Gastrocnemius medialis (tissue), 4 donors: ENCODE measurements around the gene FAM8A1. TPM values are rescaled to one million over a fixed set of nuclear protein-coding genes. Genes with fewer than 3 reads are reported as not detected.

ENCODE experiments used
- ATAC-seq, 2 donors: fragments of 150-250 bp; one replicate each; pipeline ENCODE4 v1.9.1; 2016
- DNase-seq, 2 donors: peaks; one replicate each; pipeline ENCODE4 v3.0.0-alpha.2; 2019
- H3K27ac ChIP-seq, 4 donors: fragments of 200-600 bp; sonication (generic); 1 replicate in 1 of 4; 2 replicates in 3 of 4; pipeline ENCODE4 v1.5.1; 2016 to 2018; ENCODE audit warnings: mild to moderate bottlenecking in 2 of 4, moderate library complexity in 1 of 4
- H3K27me3 ChIP-seq, 3 donors: fragments of 200-600 bp; sonication (generic) in 2 of 3; 1 replicate in 1 of 3; 2 replicates in 2 of 3; pipeline versions ENCODE4 v1.5.1 to v1.6.0; 2016 to 2019; ENCODE audit warnings: mild to moderate bottlenecking in 1 of 3, moderate library complexity in 1 of 3
- H3K36me3 ChIP-seq, 2 donors: fragments of 200-600 bp; sonication (generic) in 1 of 2; one replicate each; pipeline ENCODE4 v1.5.1; 2017 to 2018
- H3K4me1 ChIP-seq, 2 donors: fragments of 200-600 bp; sonication (generic) in 1 of 2; one replicate each; pipeline ENCODE4 v1.5.1; 2016 to 2017; ENCODE audit warnings: mild to moderate bottlenecking in 2 of 2
- H3K4me3 ChIP-seq, 4 donors: fragments of 200-600 bp; sonication (generic) in 3 of 4; 1 replicate in 1 of 4; 2 replicates in 3 of 4; pipeline ENCODE4 v1.5.1; 2016 to 2019; ENCODE audit warnings: mild to moderate bottlenecking in 2 of 4
- H3K9me3 ChIP-seq, 3 donors: fragments of 200-600 bp; sonication (generic) in 2 of 3; 1 replicate in 1 of 3; 2 replicates in 2 of 3; pipeline ENCODE4 v1.5.1; 2016 to 2019
- POLR2A ChIP-seq, 2 donors: fragments of 450-650 bp; IDR thresholded peaks; one replicate each; pipeline ENCODE4 v1.6.1; 2017; ENCODE audit warnings: antibody characterized with exemption in 2 of 2, mild to moderate bottlenecking in 2 of 2, moderate library complexity in 2 of 2
- in situ Hi-C, 4 donors: fragments of 200-750 bp; cut with MboI; loops; one replicate each; pipeline versions ENCODE4 v1.15.0 to v1.8.0; 2017; ENCODE audit warnings: low sequenced_read_pairs in 4 of 4
- intact Hi-C: fragments of 100-400 bp; cut with DNase I; formaldehyde crosslinking; loops from one replicate; pipeline ENCODE4 v1.15.1; 2023; ENCODE audit warnings: low total_unique reads
- total RNA-seq, 4 donors: library from RNA; depleted of rRNA; stranded (reverse); fragments of >200 nt; gene quantifications; one replicate each; pipeline versions ENCODE4 v1.1.0 to v1.2.3, GENCODE V29; 2016
- TF ChIP-seq, protein P1 (sequence below), 5 experiments: fragments of 450-650 bp in 3 of 5; fragments of 200-600 bp in 2 of 5; sonication (generic) in 2 of 5; IDR thresholded peaks in 4 of 5; conservative IDR thresholded peaks in 1 of 5; 1 replicate in 4 of 5; 2 replicates in 1 of 5; pipeline ENCODE4 v1.5.1; 2016 to 2019; ENCODE audit warnings: antibody characterized with exemption in 5 of 5, mild to moderate bottlenecking in 3 of 5, moderate library complexity in 3 of 5

The FAM8A1 gene
- total RNA-seq, 4 donors from 2014 or later: 22.7 to 37.3 (median 27.5) TPM

GRCh38 chr6:17615794-17616193, 15.7 kb downstream of the FAM8A1 start:
- no peaks in the 10 kb centered on the region for H3K9me3 ChIP-seq
- no peak overlapping the region for H3K27ac ChIP-seq
- DNase-seq: no peak
- no peak for TF ChIP-seq POLR2A (IDR thresholded peaks at IDR 0.05)
- TF ChIP-seq, protein P1, sequence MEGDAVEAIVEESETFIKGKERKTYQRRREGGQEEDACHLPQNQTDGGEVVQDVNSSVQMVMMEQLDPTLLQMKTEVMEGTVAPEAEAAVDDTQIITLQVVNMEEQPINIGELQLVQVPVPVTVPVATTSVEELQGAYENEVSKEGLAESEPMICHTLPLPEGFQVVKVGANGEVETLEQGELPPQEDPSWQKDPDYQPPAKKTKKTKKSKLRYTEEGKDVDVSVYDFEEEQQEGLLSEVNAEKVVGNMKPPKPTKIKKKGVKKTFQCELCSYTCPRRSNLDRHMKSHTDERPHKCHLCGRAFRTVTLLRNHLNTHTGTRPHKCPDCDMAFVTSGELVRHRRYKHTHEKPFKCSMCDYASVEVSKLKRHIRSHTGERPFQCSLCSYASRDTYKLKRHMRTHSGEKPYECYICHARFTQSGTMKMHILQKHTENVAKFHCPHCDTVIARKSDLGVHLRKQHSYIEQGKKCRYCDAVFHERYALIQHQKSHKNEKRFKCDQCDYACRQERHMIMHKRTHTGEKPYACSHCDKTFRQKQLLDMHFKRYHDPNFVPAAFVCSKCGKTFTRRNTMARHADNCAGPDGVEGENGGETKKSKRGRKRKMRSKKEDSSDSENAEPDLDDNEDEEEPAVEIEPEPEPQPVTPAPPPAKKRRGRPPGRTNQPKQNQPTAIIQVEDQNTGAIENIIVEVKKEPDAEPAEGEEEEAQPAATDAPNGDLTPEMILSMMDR (IDR thresholded peaks at IDR 0.05 in 4 of 5, conservative IDR thresholded peaks at IDR 0.05 in 1 of 5): no peak
- intact Hi-C loops: no loop called here
- no peaks in the 10 kb centered on the region for H3K4me1 ChIP-seq
- no peak overlapping the region for H3K4me3 ChIP-seq
- in situ Hi-C loops: loop anchor here in 1 of 4 donors (25.0 kb wide), 1 partner anchor 172 kb away; no protein-coding TSS in a partner anchor
- no peaks in the 10 kb centered on the region for H3K27me3 ChIP-seq
- H3K36me3 ChIP-seq: peaks cover 0 to 34% of the 10 kb centered on the region in 2 donors
- ATAC-seq: no peak

DNA sequence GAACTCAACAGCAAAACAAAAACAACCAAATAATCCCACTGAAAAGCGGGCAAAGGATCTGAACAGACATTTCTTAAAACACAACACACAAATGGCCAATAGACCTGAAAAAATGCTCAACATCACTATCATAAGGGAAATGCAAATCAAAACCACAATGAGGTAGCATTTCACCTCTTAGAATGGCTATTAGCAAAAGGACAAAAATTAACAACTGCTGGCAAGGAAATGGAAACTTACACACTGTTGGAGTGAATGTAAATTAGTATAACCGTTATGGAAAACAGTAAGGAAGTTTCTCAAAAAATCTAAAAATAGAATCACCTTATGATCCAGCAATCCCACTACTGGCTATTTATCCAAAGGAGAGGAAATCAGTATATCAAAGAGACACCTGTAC, 20.9 kb downstream of the FAM8A1 start:
- intact Hi-C loops: no loop called here
- no peaks in the 10 kb centered on the region for H3K27me3 ChIP-seq
- peak overlapping the region in 1 of 4 donors; percentile 29 for H3K27ac ChIP-seq
- ATAC-seq (no peak), DNase-seq (no peak)
- H3K4me1 ChIP-seq: no peaks in the 10 kb centered on the region
- H3K9me3 ChIP-seq: no peaks in the 10 kb centered on the region
- in situ Hi-C loops: loop anchor here in 1 of 4 donors (25.0 kb wide), 1 partner anchor 166 kb away; no protein-coding TSS in a partner anchor
- TF ChIP-seq, protein P1 (IDR thresholded peaks at IDR 0.05 in 4 of 5, conservative IDR thresholded peaks at IDR 0.05 in 1 of 5): no peak
- TF ChIP-seq POLR2A (IDR thresholded peaks at IDR 0.05): no peak
- H3K36me3 ChIP-seq: peaks cover 0 to 55% of the 10 kb centered on the region in 2 donors
- H3K4me3 ChIP-seq: no peak overlapping the region

- Histone ChIP-seq H3K27me3 (no peaks in the 10 kb centered on the region), H3K4me3 (no peak overlapping the region), H3K4me1 (no peaks in the 10 kb centered on the region), H3K36me3 (peaks cover 0 to 55% of the 10 kb centered on the region in 2 donors), H3K27ac (no peak overlapping the region), H3K9me3 (no peaks in the 10 kb centered on the region)
- ATAC-seq (no peak), DNase-seq (no peak)
- intact Hi-C loops: no loop called here
- in situ Hi-C loops: loop anchor here in 1 of 4 donors (25.0 kb wide), 1 partner anchor 165 kb away; no protein-coding TSS in a partner anchor
- no peak for TF ChIP-seq POLR2A (IDR thresholded peaks at IDR 0.05)
- TF ChIP-seq, protein P1 (IDR thresholded peaks at IDR 0.05 in 4 of 5, conservative IDR thresholded peaks at IDR 0.05 in 1 of 5): no peak
Measured at GRCh38 chr6:17622144-17622543, 22.0 kb downstream of the FAM8A1 start.

- DNase-seq: no peak
- Histone ChIP-seq H3K27ac (no peak overlapping the region), H3K36me3 (peaks cover 0 to 59% of the 10 kb centered on the region in 2 donors), H3K9me3 (no peaks in the 10 kb centered on the region), H3K27me3 (no peaks in the 10 kb centered on the region), H3K4me1 (peaks cover 0 to 7% of the 10 kb centered on the region in 2 donors), H3K4me3 (no peak overlapping the region)
- in situ Hi-C loops: loop anchor here in 1 of 4 donors (25.0 kb wide), 1 partner anchor 163 kb away; no protein-coding TSS in a partner anchor
- ATAC-seq: no peak
- no peak for TF ChIP-seq POLR2A (IDR thresholded peaks at IDR 0.05)
- TF ChIP-seq, protein P1 (IDR thresholded peaks at IDR 0.05 in 4 of 5, conservative IDR thresholded peaks at IDR 0.05 in 1 of 5): no peak
- intact Hi-C loops: no loop called here
Measured at GRCh38 chr6:17624396-17624795, 24.3 kb downstream of the FAM8A1 start.

DNA sequence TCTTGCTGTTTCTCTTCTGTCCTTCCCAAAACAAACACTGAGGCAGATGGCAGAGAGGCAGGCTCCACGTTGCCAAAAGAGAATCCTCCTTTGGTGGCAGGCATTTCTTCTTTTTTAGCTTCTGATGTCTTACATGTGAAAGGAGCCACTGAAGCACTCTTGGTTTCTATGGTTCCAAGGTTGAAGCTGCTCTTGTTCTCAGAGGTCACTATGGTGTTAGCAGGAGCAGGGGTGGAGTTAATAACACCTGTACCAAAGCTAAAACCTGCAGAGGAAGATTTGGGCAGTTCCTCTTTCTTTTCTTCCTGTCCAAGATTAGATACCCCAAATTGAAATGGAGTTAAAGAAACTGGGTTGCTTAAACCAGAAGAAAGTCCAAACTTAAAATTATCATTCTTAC, 28.8 kb downstream of the FAM8A1 start:
- TF ChIP-seq POLR2A (IDR thresholded peaks at IDR 0.05): no peak
- TF ChIP-seq, protein P1 (IDR thresholded peaks at IDR 0.05 in 4 of 5, conservative IDR thresholded peaks at IDR 0.05 in 1 of 5): no peak
- H3K27me3 ChIP-seq: no peaks in the 10 kb centered on the region
- H3K4me3 ChIP-seq: no peak overlapping the region
- no peak overlapping the region for H3K27ac ChIP-seq
- in situ Hi-C loops (no loop called here), intact Hi-C loops (no loop called here)
- DNase-seq (no peak), ATAC-seq (no peak)
- H3K9me3 ChIP-seq: no peaks in the 10 kb centered on the region
- H3K4me1 ChIP-seq: peaks cover 0 to 11% of the 10 kb centered on the region in 2 donors
- H3K36me3 ChIP-seq: peaks cover 0 to 65% of the 10 kb centered on the region in 2 donors
